Stimulated activated CD4-positive, alpha-beta T cell treated with anti-CD3 and anti-CD28 coated beads, TNF-alpha, amount 100 ng/mL, for 4 hours (primary cell): ENCODE data around the gene GALNT13.

Experiments
- DNase-seq, 3 experiments: peaks; one replicate each; pipeline ENCODE4 v3.0.0-alpha.2; 2020; ENCODE audit warnings: low read depth in 3 of 3

Gene GALNT13

DNA sequence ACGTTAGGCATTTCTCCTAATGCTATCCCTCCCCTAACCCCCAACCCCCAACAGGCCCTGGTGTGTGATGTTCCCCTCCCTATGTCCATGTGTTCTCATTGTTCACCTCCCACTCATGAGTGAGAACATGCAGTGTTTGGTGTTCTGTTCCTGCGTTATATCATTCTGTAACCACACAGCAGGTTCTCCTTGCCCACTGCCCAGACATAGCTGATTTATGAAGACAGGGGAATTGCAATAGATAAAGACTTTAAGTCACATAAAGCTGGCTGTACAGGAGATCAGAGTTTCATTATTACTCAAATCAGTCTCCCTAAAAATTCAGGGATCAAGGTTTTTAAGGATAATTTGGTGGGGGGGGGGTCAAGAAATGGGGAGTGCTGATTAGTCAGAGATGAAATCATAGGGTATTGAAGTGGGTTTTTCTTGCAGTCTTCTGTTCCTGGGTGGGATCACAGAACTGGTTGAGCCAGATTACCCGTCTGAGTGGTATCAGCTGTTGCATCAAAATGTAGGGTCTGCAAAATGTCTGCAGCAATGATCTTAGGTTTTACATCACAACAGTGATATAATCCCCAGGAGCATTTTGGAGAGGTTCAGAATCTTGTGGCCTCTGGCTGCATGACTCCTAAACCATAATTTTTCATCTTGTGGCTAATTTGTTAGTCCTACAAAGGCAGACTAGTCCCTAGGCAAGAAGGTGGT is 434.7 kb downstream of the GALNT13 start:
- no peak for DNase-seq

DNA sequence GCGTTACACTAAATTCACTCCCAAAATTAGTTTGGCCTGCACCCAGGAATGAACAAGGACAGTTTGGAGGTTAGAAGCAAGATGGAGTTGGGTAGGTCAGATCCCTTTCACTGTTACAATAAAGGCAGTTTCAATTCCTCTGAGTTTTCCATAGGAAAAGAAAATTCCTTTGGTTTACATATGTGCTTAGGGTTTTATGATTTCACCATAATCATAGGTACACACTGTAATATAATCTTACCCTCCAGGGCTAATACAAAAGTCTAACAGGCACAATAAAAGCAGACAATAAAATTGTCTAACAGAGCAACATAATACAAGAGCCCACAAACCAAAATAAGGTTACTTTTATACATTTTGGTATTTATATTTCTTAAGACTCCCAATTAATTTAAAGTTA is 435.3 kb downstream of the GALNT13 start:
- no peak for DNase-seq

DNA sequence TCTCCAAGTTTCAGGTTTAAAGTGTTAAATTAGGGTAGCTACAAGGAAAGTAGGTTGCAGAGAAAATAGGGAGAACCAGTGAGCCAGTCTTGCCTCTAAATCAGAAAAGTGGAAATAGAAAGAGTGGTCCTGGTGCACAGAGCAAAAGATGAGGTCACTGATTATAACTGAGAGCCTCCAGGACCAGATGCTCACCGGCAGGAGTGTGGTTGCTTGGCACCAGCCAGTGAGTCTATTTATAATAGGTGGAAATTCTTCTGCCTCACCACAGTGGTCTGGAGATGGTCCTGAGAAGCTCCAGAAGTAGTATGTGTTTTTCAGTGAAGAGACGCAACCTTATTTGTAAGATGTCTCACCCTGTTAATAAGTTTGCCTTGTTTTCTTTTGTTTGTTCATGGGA is 452.9 kb downstream of the GALNT13 start:
- DNase-seq = no peak

DNA sequence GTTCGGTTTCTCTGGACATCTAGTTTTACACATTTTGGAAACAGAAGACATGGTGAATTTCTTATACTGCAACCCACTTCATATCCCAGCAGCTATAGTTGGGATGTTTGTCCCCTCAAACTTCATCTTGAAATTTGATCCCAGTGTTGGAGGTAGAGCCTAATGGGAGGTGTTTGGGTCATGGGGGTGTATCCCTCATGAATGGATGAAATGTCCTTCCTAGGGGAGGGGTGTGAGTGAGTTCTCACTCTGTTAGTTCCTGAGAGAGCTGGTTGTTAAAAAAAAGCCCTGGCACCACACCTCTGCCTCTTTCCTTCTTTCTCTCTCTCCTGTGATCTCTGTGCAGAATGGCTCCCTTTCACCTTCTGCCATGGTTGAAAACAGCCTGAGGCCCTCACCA is 457.8 kb downstream of the GALNT13 start:
- no peak for DNase-seq

DNA sequence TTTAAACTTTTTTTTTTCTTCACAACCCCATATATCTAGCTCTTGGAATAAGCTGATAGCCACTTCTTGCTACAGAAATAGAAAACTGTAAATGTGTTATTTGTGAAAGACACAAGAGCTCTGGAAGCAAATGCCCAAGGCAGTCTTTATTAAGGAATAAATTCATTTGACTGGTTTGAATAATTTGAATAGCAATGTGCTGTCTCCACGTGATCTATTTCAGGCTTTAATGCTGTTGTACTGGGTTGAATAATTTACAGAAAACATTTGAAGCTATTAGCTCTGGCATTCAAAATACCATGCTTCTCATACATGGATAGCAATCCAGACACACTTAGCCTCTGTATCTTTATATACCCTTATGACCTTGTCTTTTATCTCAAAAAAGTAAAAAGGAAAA is 460.1 kb downstream of the GALNT13 start:
- DNase-seq = no peak

DNA sequence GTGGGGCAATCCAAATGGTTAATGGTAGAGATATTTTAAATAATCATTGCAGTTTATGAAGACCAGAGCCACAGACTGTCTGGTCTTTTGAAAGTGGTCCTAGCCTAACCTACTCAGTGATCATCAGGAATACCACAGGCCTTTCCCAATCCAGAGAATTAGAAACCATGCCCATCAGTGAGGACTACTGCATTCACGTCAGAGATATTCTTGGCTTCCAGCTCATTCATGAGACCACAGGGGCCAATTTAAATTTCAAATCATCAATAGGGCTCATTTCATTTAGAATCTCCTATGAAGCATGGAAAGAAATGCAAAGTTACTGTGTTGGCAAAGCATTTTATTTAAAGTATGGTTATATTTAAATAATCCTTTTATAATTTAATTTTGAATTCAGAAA is 464.5 kb downstream of the GALNT13 start:
- DNase-seq = no peak

DNA sequence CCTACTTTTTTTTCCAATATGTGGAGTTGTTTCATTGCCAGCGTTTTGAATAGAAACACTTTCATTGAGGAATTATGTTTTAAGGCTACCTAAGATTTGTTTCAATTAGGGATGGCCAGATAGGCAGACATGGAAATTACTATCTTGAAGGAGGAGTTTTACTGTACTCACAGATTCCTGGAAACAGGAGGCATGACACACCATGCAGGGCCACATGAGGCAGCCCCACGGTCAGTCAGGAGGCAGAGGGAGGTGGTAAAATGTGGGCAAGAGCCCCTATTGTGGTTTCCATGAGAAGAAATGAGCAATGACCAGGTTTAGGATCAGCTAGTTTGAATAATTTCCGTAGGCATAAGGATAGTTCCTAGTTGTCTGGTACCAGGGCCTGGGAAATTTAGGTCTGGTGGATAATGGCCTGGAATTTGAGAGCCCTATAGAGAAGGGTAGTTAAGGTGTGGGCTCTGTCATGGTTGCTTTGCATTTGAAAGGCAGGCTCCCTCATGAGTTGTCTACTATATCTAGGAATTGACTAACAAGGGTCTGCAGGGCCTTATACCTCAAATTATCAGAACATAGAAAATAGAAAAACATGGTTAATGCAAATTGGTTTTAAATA is 466.7 kb downstream of the GALNT13 start:
- DNase-seq = no peak

DNA sequence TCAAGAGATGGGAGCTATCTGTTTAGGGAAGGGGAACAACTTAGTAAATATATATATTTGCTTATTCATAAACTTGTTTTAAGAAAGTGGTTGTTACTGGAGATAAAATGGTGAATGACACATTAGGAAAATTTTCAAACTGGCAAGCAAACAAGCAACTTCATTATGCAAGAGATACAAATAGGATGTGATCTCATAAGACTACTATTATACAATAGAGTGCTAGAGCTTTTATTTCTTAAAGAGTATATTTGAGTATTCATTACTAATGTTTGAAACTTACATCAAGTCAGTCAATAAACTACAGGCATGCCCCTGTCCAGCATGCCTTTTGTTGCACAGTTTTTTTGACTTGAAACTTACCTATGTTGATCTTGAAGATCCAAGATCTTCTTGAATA is 471.6 kb downstream of the GALNT13 start:
- no peak for DNase-seq

DNA sequence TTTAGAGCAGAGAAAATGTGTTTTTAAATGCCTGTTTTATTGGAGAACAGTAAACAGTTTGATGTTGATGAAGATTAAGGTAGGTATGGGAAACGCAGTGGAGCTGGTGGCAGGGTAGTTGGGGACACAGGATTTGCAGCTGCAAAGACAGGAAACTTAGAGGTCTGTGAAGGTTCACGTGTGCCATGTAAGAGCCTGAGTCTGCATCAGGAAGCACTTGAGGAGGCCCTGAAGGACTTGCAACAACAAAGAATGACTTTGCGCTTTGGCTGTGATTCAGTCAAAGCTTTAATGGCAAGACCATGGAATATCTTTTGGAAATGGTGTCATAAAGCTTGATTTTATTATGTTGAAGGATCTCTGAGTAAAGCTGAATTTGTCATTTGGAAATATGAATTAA is 479.2 kb downstream of the GALNT13 start:
- DNase-seq = no peak

DNA sequence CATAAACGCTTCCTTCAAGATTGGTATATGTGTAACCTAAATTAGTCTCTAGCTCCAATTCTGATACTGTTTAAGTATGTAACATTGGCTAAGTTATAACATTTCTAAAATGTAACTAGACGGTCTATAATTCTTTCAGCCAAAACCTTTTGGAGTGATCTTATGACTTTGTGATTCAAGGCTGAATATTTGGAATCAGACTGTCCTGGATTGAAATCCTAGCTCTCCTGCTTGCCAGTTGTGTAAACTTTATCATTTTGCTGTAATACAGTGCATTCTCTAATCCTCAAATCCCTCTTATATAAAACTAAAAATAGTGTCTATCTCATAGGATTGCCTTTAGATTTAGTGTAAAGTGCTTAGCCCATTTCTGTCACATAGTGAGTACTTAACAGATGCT is 489.6 kb downstream of the GALNT13 start:
- DNase-seq = no peak

DNA sequence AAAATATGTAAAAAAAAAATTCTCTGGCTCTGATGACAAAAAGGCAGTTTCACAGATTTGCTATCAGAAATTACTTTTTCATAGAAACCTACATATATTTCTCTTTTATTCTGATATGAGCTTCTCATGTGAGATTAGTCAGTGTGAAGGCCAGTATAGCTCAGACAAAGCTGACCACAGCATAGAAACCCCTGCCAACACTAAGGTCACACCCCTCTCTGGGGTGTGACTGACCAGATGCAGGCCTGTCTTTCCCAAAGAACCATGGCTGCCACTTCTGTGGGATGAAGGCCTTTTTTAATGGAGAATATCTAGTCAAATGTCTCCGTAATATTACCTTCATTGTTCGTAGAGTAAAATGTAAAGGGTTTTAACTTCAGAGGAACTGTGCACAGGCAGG is 496.4 kb downstream of the GALNT13 start:
- DNase-seq = no peak

DNA sequence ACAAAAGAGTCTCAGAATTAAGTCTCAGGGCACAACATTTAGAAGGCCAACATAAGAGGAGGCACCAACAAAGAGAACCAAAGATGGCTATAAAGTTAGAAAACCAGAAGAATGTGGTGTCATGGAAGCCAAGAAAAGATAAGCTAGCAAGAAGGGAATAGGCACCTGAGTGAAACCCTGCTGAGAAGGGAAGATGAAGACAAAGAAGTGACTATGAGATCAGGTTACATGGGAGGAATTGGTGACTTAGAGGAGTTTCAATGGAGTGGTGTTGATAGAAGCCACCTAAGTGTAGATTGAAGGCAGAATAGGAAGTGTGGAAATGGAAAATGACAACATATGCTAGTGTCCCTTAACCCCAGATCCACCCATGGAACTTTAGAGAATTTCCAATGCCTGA is 499.2 kb downstream of the GALNT13 start:
- no peak for DNase-seq

DNA sequence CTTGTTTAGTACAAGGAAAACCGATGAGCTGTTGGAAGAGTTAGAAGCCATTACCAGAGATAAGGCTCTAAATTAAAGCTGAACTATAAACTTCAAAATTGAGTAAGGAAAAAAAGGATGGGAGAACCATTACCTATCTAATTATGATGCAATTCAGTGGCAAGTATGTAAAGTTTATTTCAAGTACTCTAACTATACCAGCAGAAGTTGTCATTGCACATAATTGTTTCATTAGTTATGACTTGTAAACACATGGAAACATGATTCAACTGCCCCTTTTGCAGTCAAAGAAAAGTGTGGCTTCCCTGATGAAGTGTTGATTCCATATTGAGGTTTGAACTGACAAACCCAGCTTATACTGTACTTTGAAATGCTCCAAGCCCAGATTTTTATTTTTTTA is 502.7 kb downstream of the GALNT13 start:
- DNase-seq = no peak

DNA sequence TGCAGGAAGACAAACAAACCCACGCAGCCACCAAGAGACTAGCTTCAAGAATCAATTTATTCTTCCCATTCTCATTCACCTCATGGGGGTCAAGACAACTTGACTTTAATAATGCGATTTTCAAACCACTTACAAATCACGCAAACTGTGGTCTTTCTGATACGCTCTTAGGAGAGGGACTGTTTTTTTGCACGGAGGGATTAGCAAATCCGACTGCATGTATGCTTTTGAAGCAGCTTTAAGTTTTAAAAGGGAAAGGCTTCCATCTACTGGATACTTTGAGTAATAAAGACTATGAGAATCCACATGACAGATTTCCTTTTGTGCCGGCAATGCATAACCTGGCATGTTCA is 503.8 kb downstream of the GALNT13 start:
- DNase-seq = no peak

DNA sequence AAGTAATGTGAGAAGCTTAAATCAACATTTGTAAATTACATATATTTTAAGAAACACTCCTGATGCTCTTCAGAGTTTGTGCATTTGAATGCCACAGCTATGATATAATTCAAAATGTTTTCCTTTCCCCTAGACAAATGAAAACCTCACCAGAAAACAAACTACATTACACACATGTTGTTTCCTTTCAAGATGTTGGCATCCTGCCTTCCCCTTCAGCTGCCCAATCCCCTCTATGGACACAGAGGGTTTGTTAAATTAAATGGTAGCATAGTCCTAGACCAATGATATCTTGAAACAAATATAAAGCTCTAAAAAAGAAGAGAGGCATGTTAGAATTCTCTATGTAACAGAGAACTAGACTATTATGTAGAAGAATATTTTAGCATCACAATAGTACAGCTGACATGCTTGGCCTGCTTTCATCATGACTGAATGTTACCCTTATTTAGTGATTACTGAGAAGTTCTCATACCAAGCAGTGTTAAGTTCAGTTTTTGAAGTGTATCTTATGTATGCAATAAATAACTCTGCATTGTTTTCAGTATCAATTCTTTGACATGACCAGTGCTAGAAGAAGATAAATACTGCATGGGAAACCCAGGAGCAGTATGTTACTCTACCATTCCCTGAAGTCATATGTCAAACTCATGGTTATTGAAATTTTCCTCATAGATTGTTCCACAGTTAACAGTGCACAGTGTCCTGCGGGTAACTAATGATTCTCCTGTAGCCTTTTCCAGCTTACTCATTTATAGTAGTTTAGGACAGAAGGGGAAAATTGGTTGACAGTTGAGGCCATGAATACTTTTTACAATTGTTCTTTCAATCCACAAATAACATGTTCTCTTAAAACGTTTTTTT is 510.4 kb downstream of the GALNT13 start:
- no peak for DNase-seq

DNA sequence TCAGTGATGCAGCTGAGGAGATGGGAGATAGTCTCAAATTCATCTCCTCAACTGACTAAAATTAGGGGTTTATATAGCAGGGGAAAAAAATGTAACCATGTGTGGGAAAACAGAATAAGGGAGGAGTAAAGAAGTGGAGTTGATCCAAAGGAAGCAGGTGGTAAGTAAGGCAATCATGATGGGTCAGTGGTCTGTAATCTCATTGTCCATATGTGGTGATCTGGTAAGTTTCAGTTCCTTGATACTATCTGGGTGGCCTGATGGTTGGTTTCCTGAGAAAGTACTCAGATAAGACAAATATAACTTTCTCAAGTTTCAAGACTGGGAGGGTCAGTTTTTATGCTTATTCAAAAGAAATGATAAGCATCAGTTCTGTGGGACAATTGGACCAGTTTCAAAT is 514.5 kb downstream of the GALNT13 start:
- no peak for DNase-seq

DNA sequence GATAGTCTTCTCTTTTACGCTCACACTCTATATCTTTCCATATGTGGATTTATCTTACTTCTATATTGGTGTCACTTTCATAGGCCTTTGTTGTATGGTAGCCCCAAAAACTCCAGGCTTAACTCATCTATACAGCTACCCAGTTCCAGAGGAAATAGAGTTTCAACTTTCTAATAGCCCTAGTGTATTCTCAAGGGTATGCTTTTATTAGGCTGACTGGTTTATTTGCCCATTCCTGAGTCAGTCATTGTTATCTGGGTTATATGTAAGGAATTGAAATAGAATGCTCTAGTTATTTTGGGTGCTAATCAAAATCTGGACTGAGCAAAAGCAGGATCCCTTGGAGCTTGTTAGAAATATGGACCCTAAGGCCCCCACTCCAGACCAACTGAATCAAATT is 519.3 kb downstream of the GALNT13 start:
- DNase-seq = no peak

DNA sequence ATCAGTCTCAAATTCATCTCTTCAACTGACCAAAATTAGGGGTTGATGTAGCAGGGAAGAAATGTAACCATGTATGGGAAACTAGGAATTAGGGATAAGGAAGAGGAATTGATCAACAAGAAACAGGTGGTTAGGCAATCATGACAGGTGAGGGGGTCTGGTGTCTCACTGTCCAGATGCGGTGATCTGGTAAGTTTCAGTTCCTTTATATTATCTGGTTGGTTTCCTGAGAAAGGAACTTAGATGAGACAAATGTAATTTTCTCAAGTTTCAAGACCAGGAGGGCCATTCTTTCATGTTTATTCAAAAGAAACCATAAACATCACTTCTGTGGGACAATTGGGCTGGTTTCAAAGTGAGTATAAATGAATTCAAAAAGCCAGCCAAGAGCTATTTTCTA is 520.5 kb downstream of the GALNT13 start:
- DNase-seq = no peak

DNA sequence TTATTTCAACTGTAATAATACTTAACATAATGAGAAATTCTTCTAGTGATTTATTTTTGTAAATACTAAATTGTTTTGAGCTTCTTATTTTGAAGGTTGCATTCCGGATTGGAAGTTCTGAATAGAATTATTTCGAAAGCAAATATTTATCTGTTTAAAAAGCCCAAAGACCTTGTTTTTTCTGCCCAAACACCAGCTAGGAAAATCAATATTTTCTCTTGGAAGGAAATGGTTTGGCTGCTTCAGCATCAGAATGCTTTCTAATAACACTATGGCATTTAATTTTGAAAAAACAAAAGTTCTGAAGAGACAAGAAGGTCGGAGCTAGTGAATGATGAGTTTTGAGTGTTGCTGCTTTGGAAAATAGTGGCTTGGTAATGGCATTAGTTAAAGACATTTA is 522.9 kb downstream of the GALNT13 start:
- DNase-seq = no peak

DNA sequence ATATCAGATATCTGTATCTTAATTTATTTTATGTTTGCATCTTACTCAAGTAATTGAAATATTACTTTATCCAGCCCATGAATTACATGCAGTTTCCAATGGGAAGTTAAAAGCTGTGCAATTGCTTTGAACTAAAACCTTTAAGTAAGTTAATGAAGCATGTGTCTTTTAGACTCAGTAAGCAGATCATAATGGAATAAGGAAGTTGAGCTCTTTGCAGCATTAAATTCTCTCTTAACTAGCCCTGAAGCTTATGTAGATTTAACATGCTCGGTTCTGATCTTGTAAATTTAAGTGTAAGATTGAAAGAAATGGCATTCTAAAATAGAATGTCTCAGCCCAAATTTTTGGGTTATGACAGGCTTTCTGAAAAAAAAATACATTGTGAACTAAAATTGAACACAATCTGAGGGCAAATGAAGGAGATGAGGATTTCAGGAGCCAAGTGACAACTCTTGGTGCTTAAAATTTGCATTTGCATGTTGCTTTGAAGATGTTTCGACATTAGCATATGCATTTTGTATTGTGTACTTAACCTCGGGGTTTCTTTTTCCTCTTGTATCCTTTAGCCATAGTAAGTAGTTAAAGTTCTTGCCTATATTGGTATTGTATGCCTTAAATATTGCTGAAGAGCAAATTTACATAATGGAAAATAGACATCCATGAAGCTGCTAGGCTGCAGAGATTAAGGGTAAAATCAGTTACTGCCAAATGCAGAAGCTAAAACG is 529.0 kb downstream of the GALNT13 start:
- no peak for DNase-seq

DNA sequence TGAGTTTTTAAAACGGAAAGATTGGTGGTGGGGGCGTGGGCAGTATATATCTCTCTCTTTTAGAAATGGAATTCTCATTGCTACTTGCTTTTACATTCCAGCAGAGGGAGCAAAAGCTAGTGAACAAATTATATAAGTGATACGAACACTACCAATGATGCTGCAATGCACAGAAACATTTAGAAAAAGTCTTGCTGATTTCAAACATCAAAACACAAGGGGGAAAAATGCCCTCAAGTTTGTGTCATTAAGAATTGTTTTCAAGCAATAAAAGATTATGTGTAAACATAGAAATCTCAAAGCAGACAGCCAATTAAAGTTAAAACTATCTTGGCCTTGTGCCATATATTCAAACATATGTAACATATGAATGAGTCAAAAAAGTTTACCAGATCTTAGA is 530.5 kb downstream of the GALNT13 start:
- DNase-seq = no peak

DNA sequence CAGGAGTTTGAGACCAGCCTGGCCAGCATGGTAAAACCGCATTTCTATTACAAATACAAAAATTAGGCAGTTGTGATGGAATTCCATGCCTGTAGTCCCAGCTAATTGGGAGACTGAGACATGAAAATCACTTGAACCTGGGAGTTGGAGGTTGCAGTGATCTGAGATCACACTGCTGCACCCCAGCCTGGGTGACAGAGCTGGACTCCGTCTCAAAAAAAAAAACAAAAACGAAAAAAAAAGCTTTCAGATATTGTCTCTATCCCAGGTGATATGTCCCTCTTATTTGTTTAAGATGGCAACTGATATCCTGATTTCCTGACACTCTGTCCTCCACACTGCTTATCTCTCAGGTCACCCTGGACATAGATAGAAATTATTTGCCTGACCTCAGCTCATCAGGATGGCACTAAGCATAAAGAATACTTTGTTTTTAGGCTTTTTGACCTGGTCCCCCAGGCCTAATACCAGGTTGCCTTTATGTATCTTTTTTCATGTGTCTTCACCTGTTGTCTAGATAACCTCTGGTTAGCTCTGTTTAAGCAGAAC is 531.6 kb downstream of the GALNT13 start:
- DNase-seq = no peak
